GM21423 (cell line): Measurements from ENCODE around the gene PPP1CA.
A peak's percentile ranks its signal among the peaks of the same experiment; 100 is the strongest.

Source experiments
- ATAC-seq: cut with Tn5 transposase; IDR thresholded peaks from one replicate; pipeline ENCODE4 v1.9.1; 2021; ENCODE audit warnings: mild to moderate bottlenecking, moderate library complexity; ENCODE audit not compliant: unreplicated experiment

Gene PPP1CA

GRCh38 chr11:67353317-67354074 lies 48.2 kb downstream of the PPP1CA start, which contains the start of gene POLD4:
POLD4 (minus strand) TSS chr11:67353546; CDS start chr11:67353399, 147 bp downstream.
- peak; percentile 73 for ATAC-seq

GRCh38 chr11:67352546-67353316 lies 48.9 kb downstream of the PPP1CA start:
- peak; percentile 8 for ATAC-seq

GRCh38 chr11:67351275-67352005 lies 50.2 kb downstream of the PPP1CA start:
- no peak for ATAC-seq

GRCh38 chr11:67349928-67350465 lies 51.7 kb downstream of the PPP1CA start:
- ATAC-seq = no peak

- ATAC-seq = no peak
These were observed 52.2 kb downstream of the PPP1CA start for GRCh38 chr11:67349457-67349856.

GRCh38 chr11:67349036-67349435 lies 52.6 kb downstream of the PPP1CA start:
- no peak for ATAC-seq
